ENCODE measurements around the gene DOCK4.

DNA sequence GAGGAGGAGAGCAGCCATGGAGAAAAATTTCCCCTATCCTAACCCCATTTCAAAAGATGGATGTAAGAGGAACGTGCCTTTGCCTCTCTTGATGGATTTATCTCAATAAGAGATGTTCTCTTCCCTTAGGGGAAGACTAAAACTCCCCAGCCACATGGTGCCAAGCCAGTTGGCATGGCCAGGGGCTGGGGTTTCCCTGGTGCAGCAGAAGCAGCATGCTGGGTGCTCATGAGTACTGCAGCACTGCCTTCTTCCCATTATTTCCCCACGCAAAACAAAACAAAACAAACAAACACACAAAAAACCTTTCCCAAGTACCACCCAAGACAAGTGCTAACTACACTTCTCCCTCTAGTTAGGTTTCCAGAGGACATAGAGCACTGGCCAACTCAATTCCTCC is 97.2 kb downstream of the DOCK4 start:
- TF ChIP-seq CTCF (IDR thresholded peaks at IDR 0.05 in 2 of 3, conservative IDR thresholded peaks at IDR 0.05 in 1 of 3; ENCODE audit: control insufficient read depth in 2 of 3, extremely low read depth in 1 of 3, insufficient read depth in 1 of 3, low read depth in 3 of 3, low read length in 3 of 3): no peak
- TF ChIP-seq POLR2AphosphoS5 (IDR thresholded peaks at IDR 0.05; ENCODE audit: low read length): no peak
- TF ChIP-seq CEBPB (IDR thresholded peaks at IDR 0.05; ENCODE audit: borderline replicate concordance in 1 of 2, low read depth in 2 of 2, low read length in 2 of 2): no peak
- TF ChIP-seq, protein P1, sequence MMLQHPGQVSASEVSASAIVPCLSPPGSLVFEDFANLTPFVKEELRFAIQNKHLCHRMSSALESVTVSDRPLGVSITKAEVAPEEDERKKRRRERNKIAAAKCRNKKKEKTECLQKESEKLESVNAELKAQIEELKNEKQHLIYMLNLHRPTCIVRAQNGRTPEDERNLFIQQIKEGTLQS (IDR thresholded peaks at IDR 0.05; ENCODE audit: borderline replicate concordance, extremely low read depth, low read depth, low read length): no peak
- no peak for TF ChIP-seq NBN (IDR thresholded peaks at IDR 0.05)
- TF ChIP-seq YY1 (IDR thresholded peaks at IDR 0.05; ENCODE audit: low read depth, low read length): no peak
